ENCODE measurements around the gene FADS1. TPM values are rescaled to one million over a fixed set of nuclear protein-coding genes. Genes with fewer than 3 reads are reported as not detected.

The FADS1 gene
- total RNA-seq, 1 donor from 2014 or later: 47.1 TPM

GRCh38 chr11:61862714-61863547 is 46.1 kb upstream of the FADS1 start:
- no peak overlapping the region for H3K27ac ChIP-seq
- H3K36me3 ChIP-seq: peaks cover 31 to 56% of the 10 kb centered on the region in 2 donors

GRCh38 chr11:61861634-61862033 is 44.8 kb upstream of the FADS1 start:
- Histone ChIP-seq H3K27ac (no peak overlapping the region), H3K36me3 (peaks cover 42 to 65% of the 10 kb centered on the region in 2 donors)
- intact Hi-C loops (cut with DNase I): no loop called here

More at GRCh38 chr11:61862714-61863547, 46.1 kb upstream of the FADS1 start:
- H3K27me3 ChIP-seq: no peaks in the 10 kb centered on the region
- H3K4me1 ChIP-seq: peaks cover 0 to 5% of the 10 kb centered on the region in 2 donors
- intact Hi-C loops (cut with DNase I): no loop called here
- no peak overlapping the region for H3K4me3 ChIP-seq
- TF ChIP-seq CTCF (IDR thresholded peaks at IDR 0.05): no peak
- H3K9me3 ChIP-seq: no peaks in the 10 kb centered on the region
- no peak for DNase-seq (ENCODE audit: low spot score in 2 of 2)

GRCh38 chr11:61860054-61860903 is 43.5 kb upstream of the FADS1 start:
- Histone ChIP-seq H3K4me1 (peaks cover 0 to 5% of the 10 kb centered on the region in 2 donors), H3K4me3 (no peak overlapping the region), H3K9me3 (no peaks in the 10 kb centered on the region), H3K27ac (peak overlapping the region; percentile 25 to 32), H3K27me3 (no peaks in the 10 kb centered on the region), H3K36me3 (peaks cover 50 to 53% of the 10 kb centered on the region in 2 donors)
- TF ChIP-seq CTCF (IDR thresholded peaks at IDR 0.05): no peak
- intact Hi-C loops (cut with DNase I): no loop called here
- no peak for DNase-seq (ENCODE audit: low spot score in 2 of 2)

More at GRCh38 chr11:61861634-61862033, 44.8 kb upstream of the FADS1 start:
- no peaks in the 10 kb centered on the region for H3K27me3 ChIP-seq
- H3K9me3 ChIP-seq: no peaks in the 10 kb centered on the region
- H3K4me1 ChIP-seq: peaks cover 0 to 5% of the 10 kb centered on the region in 2 donors
- no peak for TF ChIP-seq CTCF (IDR thresholded peaks at IDR 0.05)
- no peak for DNase-seq (ENCODE audit: low spot score in 2 of 2)
- no peak overlapping the region for H3K4me3 ChIP-seq

GRCh38 chr11:61855939-61856680 is 39.3 kb upstream of the FADS1 start:
- H3K27me3 ChIP-seq: no peaks in the 10 kb centered on the region

More at GRCh38 chr11:61855939-61856680, 39.3 kb upstream of the FADS1 start:
- intact Hi-C loops (cut with DNase I): no loop called here
- no peak for TF ChIP-seq CTCF (IDR thresholded peaks at IDR 0.05)
- Histone ChIP-seq H3K4me3 (no peak overlapping the region), H3K36me3 (peaks cover 44 to 45% of the 10 kb centered on the region in 2 donors), H3K9me3 (no peaks in the 10 kb centered on the region), H3K27ac (no peak overlapping the region), H3K4me1 (peaks cover 0 to 14% of the 10 kb centered on the region in 2 donors)
- no peak for DNase-seq (ENCODE audit: low spot score in 2 of 2)
